Right lobe of liver (tissue), 6 donors: ENCODE measurements around the gene CAMK2D. TPM values are rescaled to one million over a fixed set of nuclear protein-coding genes. Genes with fewer than 3 reads are reported as not detected.

ENCODE experiments used
- ATAC-seq, 4 donors: fragments of 200-7000 bp; cut with Tn5 transposase; one replicate each; pipeline ENCODE4 v1.9.1; 2020; ENCODE audit warnings: mild to moderate bottlenecking in 4 of 4, moderate library complexity in 4 of 4
- DNase-seq, 3 donors: peaks; one replicate each; pipeline ENCODE4 v3.0.0-alpha.2; 2020
- H3K27ac ChIP-seq, 3 donors: fragments of 200-600 bp; one replicate each; pipeline ENCODE4 v1.8.0; 2022
- H3K27me3 ChIP-seq, 2 donors: fragments of 200-600 bp; one replicate each; pipeline ENCODE4 v1.8.0; 2022
- H3K36me3 ChIP-seq, 4 donors: fragments of 200-600 bp; sonication (generic) in 1 of 4; one replicate each; pipeline versions ENCODE4 v1.5.1 to v1.8.0; 2017 to 2022; ENCODE audit warnings: control low read depth in 1 of 4
- H3K4me1 ChIP-seq, 4 donors: fragments of 200-600 bp; sonication (generic) in 1 of 4; one replicate each; pipeline versions ENCODE4 v1.5.1 to v1.8.0; 2017 to 2022; ENCODE audit warnings: control low read depth in 1 of 4
- H3K4me3 ChIP-seq, 3 donors: fragments of 200-600 bp; one replicate each; pipeline ENCODE4 v1.8.0; 2022
- H3K9me3 ChIP-seq, 4 donors: fragments of 200-600 bp; sonication (generic) in 1 of 4; one replicate each; pipeline versions ENCODE4 v1.5.1 to v1.8.0; 2017 to 2022; ENCODE audit warnings: control low read depth in 1 of 4
- CTCF ChIP-seq, 4 donors: fragments of 200-600 bp in 3 of 4; fragments of 450-650 bp in 1 of 4; IDR thresholded peaks; one replicate each; pipeline versions ENCODE4 v1.5.1 to v1.8.0; 2016 to 2022; ENCODE audit warnings: antibody characterized with exemption in 4 of 4, mild to moderate bottlenecking in 2 of 4
- POLR2A ChIP-seq: fragments of 450-650 bp; IDR thresholded peaks from one replicate; pipeline ENCODE4 v1.6.1; 2017; ENCODE audit warnings: antibody characterized with exemption, mild to moderate bottlenecking
- WGBS: methylation state at CpG from one replicate; pipeline ENCODE4 v1.1.6; 2018; ENCODE audit warnings: low coverage, low lambda C conversion rate; ENCODE audit not compliant: insufficient coverage; ENCODE audit errors: missing lambda C conversion rate; 5-methylcytosine and 5-hydroxymethylcytosine counted together
- intact Hi-C, 2 donors: fragments of 100-400 bp; cut with DNase I; formaldehyde crosslinking; loops; one replicate each; pipeline versions ENCODE4 v1.11.2 to v1.14.1; 2022
- total RNA-seq, 6 experiments: library from RNA; depleted of rRNA in 2 of 6; stranded (reverse); fragments of >200 nt in 2 of 6; fragmentation: NEBNext Ultra II Directional in 3 of 6; extraction: Animal tissue kit (Norgen Biotek cat#: 25700) in 3 of 6; gene quantifications; one replicate each; pipeline versions ENCODE4 v1.1.0 to v1.2.4, GENCODE V29; 2016 to 2023
- donor health status: DM: no; HTN: yes; CAD: no.
- donor health status: DM: no; HTN: no; CAD: no.
- donor health status: DM: no; HTN: no; CAD: no.
- donor health status: DM: no; HTN: yes; CAD: no.
- donor health status: DM: no; HTN: yes; CAD: no.

The CAMK2D gene
- total RNA-seq, 6 experiments from 2014 or later: 17.0 to 30.6 (median 22.6) TPM

- DNase-seq (no peak), ATAC-seq (no peak)
- Histone ChIP-seq H3K4me1 (peaks cover 0 to 21% (median 6%) of the 10 kb centered on the region in 4 donors), H3K27ac (no peak overlapping the region), H3K4me3 (no peak overlapping the region), H3K27me3 (no peaks in the 10 kb centered on the region), H3K9me3 (no peaks in the 10 kb centered on the region), H3K36me3 (no peaks in the 10 kb centered on the region)
- WGBS: 44% methylated on average over 2 of the region's 2 CpGs
- intact Hi-C loops: no loop called here
- TF ChIP-seq POLR2A (no peak), CTCF (IDR thresholded peaks at IDR 0.05) (no peak)
Observed at GRCh38 chr4:113674733-113675132, 86.8 kb downstream of the CAMK2D start.

DNA sequence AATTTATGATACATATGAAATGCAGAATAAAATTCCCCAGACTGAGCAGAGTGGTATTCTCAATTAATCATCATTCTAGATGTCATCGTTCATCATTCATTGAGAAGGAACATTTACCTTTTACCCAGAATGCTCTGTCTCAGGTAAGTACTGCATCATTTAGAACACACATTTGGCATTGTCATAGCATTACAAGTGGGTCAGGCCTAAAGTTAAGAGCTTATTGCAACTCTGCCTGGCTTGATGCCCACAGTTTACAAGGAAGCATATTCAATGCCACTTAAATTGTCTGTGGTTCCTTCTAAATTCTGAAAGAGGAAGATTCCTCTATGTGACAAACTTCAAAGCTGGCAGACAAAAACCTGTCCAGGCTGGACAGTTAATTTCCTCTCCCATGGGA is 87.3 kb downstream of the CAMK2D start:
- DNase-seq (no peak), ATAC-seq (peak in 3 of 4 donors; percentile 37 to 46 (median 39))
- no peaks in the 10 kb centered on the region for H3K9me3 ChIP-seq
- H3K27me3 ChIP-seq: no peaks in the 10 kb centered on the region
- H3K27ac ChIP-seq: no peak overlapping the region
- 94% methylated on average over 1 of the region's 1 CpG for WGBS
- H3K4me3 ChIP-seq: no peak overlapping the region
- no peaks in the 10 kb centered on the region for H3K36me3 ChIP-seq
- intact Hi-C loops: no loop called here
- H3K4me1 ChIP-seq: peaks cover 0 to 21% (median 6%) of the 10 kb centered on the region in 4 donors
- TF ChIP-seq CTCF (IDR thresholded peaks at IDR 0.05): no peak
- TF ChIP-seq POLR2A: no peak

GRCh38 chr4:113673450-113673849 is 88.1 kb downstream of the CAMK2D start:
- Histone ChIP-seq H3K27me3 (no peaks in the 10 kb centered on the region), H3K27ac (no peak overlapping the region), H3K4me1 (peaks cover 0 to 21% (median 6%) of the 10 kb centered on the region in 4 donors), H3K9me3 (no peaks in the 10 kb centered on the region), H3K4me3 (no peak overlapping the region), H3K36me3 (no peaks in the 10 kb centered on the region)
- TF ChIP-seq POLR2A (no peak), CTCF (IDR thresholded peaks at IDR 0.05) (no peak)
- ATAC-seq (peak in 3 of 4 donors; percentile 35 to 38 (median 36)), DNase-seq (no peak)
- 100% methylated on average over 1 of the region's 2 CpGs for WGBS
- intact Hi-C loops: no loop called here

DNA sequence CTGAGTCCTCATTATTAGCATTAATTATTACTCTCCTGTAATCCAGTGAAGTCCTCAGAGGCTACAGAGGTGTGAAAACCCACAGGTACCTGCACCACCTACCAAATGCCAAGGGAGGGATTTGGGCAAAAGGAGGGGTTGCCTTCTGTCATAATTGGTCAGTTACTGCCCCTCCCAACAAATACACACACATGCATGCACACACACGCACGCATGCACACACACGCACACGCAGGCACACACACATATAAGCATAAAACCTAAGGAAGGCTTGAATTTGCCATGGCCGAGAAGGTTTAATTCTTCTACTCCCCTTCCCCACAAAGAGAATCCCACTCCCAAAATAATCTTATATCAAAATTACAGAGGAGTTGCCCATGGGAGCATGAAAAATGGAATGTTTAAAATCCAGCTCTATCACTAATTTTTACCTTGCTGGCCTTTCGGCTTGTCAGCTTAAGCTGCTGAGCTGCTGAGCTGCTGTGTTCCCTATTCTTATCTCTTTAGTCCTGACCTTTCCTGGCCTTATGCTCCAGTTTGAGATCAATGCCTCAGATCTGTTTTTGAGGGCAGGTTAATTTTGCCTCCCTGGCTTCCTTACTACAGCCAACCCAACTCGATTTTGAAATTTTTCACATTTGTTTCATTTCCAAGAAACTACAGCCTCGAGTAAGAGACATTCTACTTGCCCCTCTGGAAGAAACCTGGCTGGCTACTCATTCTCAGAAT is 95.0 kb downstream of the CAMK2D start:
- Histone ChIP-seq H3K27ac (peak overlapping the region in 2 of 3 donors; percentile 38 to 57), H3K9me3 (no peaks in the 10 kb centered on the region), H3K4me3 (no peak overlapping the region), H3K36me3 (no peaks in the 10 kb centered on the region), H3K27me3 (no peaks in the 10 kb centered on the region), H3K4me1 (peaks cover 0 to 23% (median 9%) of the 10 kb centered on the region in 4 donors)
- peak; percentile 96 to 99 (median 98) for ATAC-seq
- no peak for TF ChIP-seq POLR2A
- no peak for TF ChIP-seq CTCF (IDR thresholded peaks at IDR 0.05)
- 19% methylated on average over 8 of the region's 8 CpGs for whole genome bisulfite sequencing
- DNase-seq: peak in 1 of 3 donors; percentile 58
- intact Hi-C loops: no loop called here
